IMR-90 (cell line): ENCODE data around the gene SCFD2. TPM values are rescaled to one million over a fixed set of nuclear protein-coding genes. Genes with fewer than 3 reads are reported as not detected.

Source experiments
- ATAC-seq: fragments of 200-7000 bp; cut with Tn5 transposase; 2 replicates; pipeline ENCODE4 v1.9.1; 2020; ENCODE audit warnings: low read depth, mild to moderate bottlenecking, moderate library complexity
- BruUV-seq: library from RNA; stranded (reverse); fragments of 400-500 nt; replicated peaks from 2 replicates; lab custom pipeline; 2021; lab: Mats Ljungman, UMichigan
- CTCF ChIA-PET: fragments of 300-600 bp; formaldehyde crosslinking; extraction: SDS; loops from one replicate; lab custom pipeline; 2021; ENCODE audit warnings: antibody characterized with exemption; lab: Yijun Ruan, JAX
- POLR2A ChIA-PET: fragments of 300-600 bp; sonication (Branson Sonifier 250); formaldehyde crosslinking; loops from one replicate; lab custom pipeline; 2022; ENCODE audit warnings: antibody characterized with exemption; ENCODE audit not compliant: unreplicated experiment; lab: Charles Lee
- DNase-seq: peaks from one replicate; pipeline ENCODE4 v3.0.0; 2013
- H2AFZ ChIP-seq: replicated peaks from 2 replicates; pipeline ENCODE3; 2013; ENCODE audit warnings: low read length, mild to moderate bottlenecking; ENCODE audit not compliant: poor library complexity
- H2AK5ac ChIP-seq: 2 replicates; pipeline ENCODE4 v1.6.1; 2013; ENCODE audit warnings: low read depth, low read length, inconsistent platforms
- H2AK9ac ChIP-seq: replicated peaks from 2 replicates; pipeline ENCODE3; 2013; ENCODE audit warnings: mild to moderate bottlenecking, low read depth, low read length, moderate library complexity; ENCODE audit not compliant: poor library complexity
- H2BK120ac ChIP-seq: 2 replicates; pipeline ENCODE4 v1.6.1; 2013; ENCODE audit warnings: low read depth, low read length, inconsistent platforms
- H2BK15ac ChIP-seq: 3 replicates; pipeline ENCODE4 v1.6.1; 2013; ENCODE audit warnings: low read depth, low read length, inconsistent platforms
- H2BK20ac ChIP-seq: 2 replicates; pipeline ENCODE4 v1.6.1; 2013; ENCODE audit warnings: low read depth, mild to moderate bottlenecking, inconsistent platforms, low read length, moderate library complexity
- H2BK5ac ChIP-seq: 2 replicates; pipeline ENCODE4 v1.6.1; 2013; ENCODE audit warnings: mild to moderate bottlenecking, low read depth, low read length, inconsistent platforms; ENCODE audit not compliant: poor library complexity, severe bottlenecking
- H3K14ac ChIP-seq: replicated peaks from 2 replicates; pipeline ENCODE4 v1.6.1; 2013; ENCODE audit warnings: low read depth, low read length, inconsistent platforms
- H3K18ac ChIP-seq: 2 replicates; pipeline ENCODE4 v1.6.1; 2013; ENCODE audit warnings: low read depth, low read length, control low read depth
- H3K23ac ChIP-seq: 2 replicates; pipeline ENCODE4 v1.6.1; 2013; ENCODE audit warnings: low read depth, low read length, inconsistent platforms
- H3K27ac ChIP-seq: 2 replicates; pipeline ENCODE4 v1.5.1; 2013; ENCODE audit warnings: mild to moderate bottlenecking, control low read depth, low read length; ENCODE audit not compliant: insufficient read depth
- H3K27me3 ChIP-seq: 2 replicates; pipeline ENCODE4 v1.6.1; 2013; ENCODE audit warnings: low read length; ENCODE audit not compliant: control insufficient read depth, insufficient read depth
- H3K36me3 ChIP-seq: 2 replicates; pipeline ENCODE4 v1.6.1; 2013; ENCODE audit warnings: low read length, mixed read lengths; ENCODE audit not compliant: control insufficient read depth, insufficient read depth
- H3K4ac ChIP-seq: 2 replicates; pipeline ENCODE4 v1.6.1; 2013; ENCODE audit warnings: low read depth, low read length, inconsistent platforms
- H3K4me1 ChIP-seq: 2 replicates; pipeline ENCODE4 v1.6.1; 2013; ENCODE audit warnings: low read length, mixed read lengths; ENCODE audit not compliant: control insufficient read depth, insufficient read depth
- H3K4me2 ChIP-seq: 2 replicates; pipeline ENCODE4 v1.6.1; 2013; ENCODE audit warnings: low read depth, mild to moderate bottlenecking, control low read depth, low read length, moderate library complexity
- H3K4me3 ChIP-seq: 2 replicates; pipeline ENCODE4 v1.5.1; 2013; ENCODE audit warnings: low read depth, mild to moderate bottlenecking, control low read depth, low read length, moderate library complexity; ENCODE audit not compliant: insufficient read depth
- H3K56ac ChIP-seq: 2 replicates; pipeline ENCODE4 v1.6.1; 2013; ENCODE audit warnings: low read length, inconsistent platforms; ENCODE audit not compliant: insufficient read depth; ENCODE audit errors: extremely low read depth
- H3K79me1 ChIP-seq, 2 experiments: 2 replicates each; pipeline ENCODE4 v1.6.1; 2013; ENCODE audit warnings: low read length in 2 of 2, inconsistent platforms in 1 of 2, low read depth in 1 of 2
- H3K9ac ChIP-seq: 2 replicates; pipeline ENCODE4 v1.6.1; 2013; ENCODE audit warnings: low read depth, low read length, control low read depth
- H3K9me1 ChIP-seq: 2 replicates; pipeline ENCODE4 v1.6.1; 2013; ENCODE audit warnings: low read length, inconsistent platforms; ENCODE audit not compliant: insufficient read depth
- H3K9me3 ChIP-seq: 2 replicates; pipeline ENCODE4 v1.6.1; 2013; ENCODE audit warnings: low read length; ENCODE audit not compliant: control insufficient read depth, insufficient read depth
- H4K20me1 ChIP-seq: 2 replicates; pipeline ENCODE4 v1.6.1; 2013; ENCODE audit warnings: low read length, inconsistent platforms; ENCODE audit not compliant: insufficient read depth
- H4K5ac ChIP-seq: 2 replicates; pipeline ENCODE4 v1.6.1; 2013; ENCODE audit warnings: mild to moderate bottlenecking, low read depth, low read length, control low read depth
- H4K8ac ChIP-seq, 2 experiments: 2 replicates each; pipeline ENCODE4 v1.6.1; 2013; ENCODE audit warnings: low read depth in 2 of 2, low read length in 2 of 2, control low read depth in 1 of 2, inconsistent platforms in 1 of 2
- H4K91ac ChIP-seq: 2 replicates; pipeline ENCODE4 v1.6.1; 2013; ENCODE audit warnings: low read depth, low read length, inconsistent platforms; ENCODE audit not compliant: insufficient read depth
- BHLHE40 ChIP-seq: fragments of 150-350 bp; IDR thresholded peaks from 2 replicates; pipeline ENCODE4 v1.6.1; 2016; ENCODE audit warnings: mild to moderate bottlenecking, low read depth, low read length
- CHD1 ChIP-seq: IDR thresholded peaks from 2 replicates; pipeline ENCODE4 v1.6.1; 2012; ENCODE audit warnings: low read depth, low read length, improper control_type of control experiment
- CTCF ChIP-seq: conservative IDR thresholded peaks from 2 replicates; pipeline ENCODE4 v1.5.1; 2012; ENCODE audit warnings: mild to moderate bottlenecking, low read depth, low read length, improper control_type of control experiment
- ELK1 ChIP-seq: fragments of 150-350 bp; IDR thresholded peaks from 2 replicates; pipeline ENCODE4 v1.6.1; 2016; ENCODE audit warnings: low read depth, mild to moderate bottlenecking, low read length, moderate library complexity, borderline replicate concordance
- FOS ChIP-seq: fragments of 150-350 bp; IDR thresholded peaks from 2 replicates; pipeline ENCODE4 v1.6.1; 2016; ENCODE audit warnings: low read depth, low read length
- MAFK ChIP-seq: IDR thresholded peaks from 2 replicates; pipeline ENCODE4 v1.6.1; 2012; ENCODE audit warnings: low read depth, low read length, improper control_type of control experiment
- MAZ ChIP-seq: IDR thresholded peaks from 2 replicates; pipeline ENCODE4 v1.6.1; 2012; ENCODE audit warnings: low read depth, mild to moderate bottlenecking, low read length, improper control_type of control experiment, moderate library complexity, borderline replicate concordance
- NFE2L2 ChIP-seq: fragments of 150-350 bp; IDR thresholded peaks from 2 replicates; pipeline ENCODE4 v1.6.1; 2016; ENCODE audit warnings: low read depth, mild to moderate bottlenecking, low read length
- RCOR1 ChIP-seq: IDR thresholded peaks from 2 replicates; pipeline ENCODE4 v1.6.1; 2012; ENCODE audit warnings: mild to moderate bottlenecking, low read length, improper control_type of control experiment; ENCODE audit not compliant: insufficient replicate concordance
- RFX5 ChIP-seq: IDR thresholded peaks from 2 replicates; pipeline ENCODE4 v1.8.0; 2012; ENCODE audit warnings: low read depth, mild to moderate bottlenecking, low read length, moderate library complexity
- USF2 ChIP-seq: fragments of 150-350 bp; IDR thresholded peaks from 2 replicates; pipeline ENCODE4 v1.6.1; 2017; ENCODE audit warnings: mild to moderate bottlenecking, antibody characterized with exemption, low read length, low read depth
- WGBS, 2 experiments: methylation state at CpG; one replicate each; pipeline versions ENCODE4 v1.1.5 to v1.1.7; 2013; ENCODE audit warnings: missing lambda C conversion rate in 2 of 2; ENCODE audit not compliant: insufficient read length in 1 of 2; ENCODE audit errors: extremely low coverage in 2 of 2; 5-methylcytosine and 5-hydroxymethylcytosine counted together
- dilution Hi-C: fragments of 300-500 bp; cut with HindIII; formaldehyde crosslinking; loops from one replicate; pipeline ENCODE4 v1.14.3; 2018; ENCODE audit warnings: low sequenced_read_pairs; ENCODE audit not compliant: unreplicated experiment
- in situ Hi-C: fragments of 300-500 bp; cut with MboI; formaldehyde crosslinking; loops from 3 replicates; pipeline ENCODE4 v1.14.3; 2019; ENCODE audit warnings: low sequenced_read_pairs, inconsistent platforms, mixed read lengths
- intact Hi-C: fragments of 100-400 bp; cut with micrococcal nuclease; formaldehyde crosslinking; loops from 2 replicates; pipeline ENCODE4 v1.10.0; 2022
- polyA plus RNA-seq, 3 experiments: library from polyadenylated mRNA; depleted of rRNA; stranded (reverse); fragments of >200 nt; gene quantifications; 2 replicates each; pipeline ENCODE4 v1.2.3, GENCODE V29; 2012; ENCODE audit warnings: low replicate concordance in 1 of 3
- total RNA-seq: library from RNA; depleted of rRNA; stranded (reverse); fragments of >200 nt; gene quantifications from 2 replicates; pipeline ENCODE4 v1.2.3, GENCODE V29; 2012

SCFD2 gene
- total and polyA plus RNA-seq, 2 of the 4 experiments (the other 2 are of a cell fraction): 18.9 to 62.4 TPM

GRCh38 chr4:52957835-52958631 lies 407.8 kb downstream of the SCFD2 start:
- Histone ChIP-seq H2BK20ac (peak overlapping the region; percentile 95), H3K9ac (no peak overlapping the region), H3K9me1 (peaks cover 22% of the 10 kb centered on the region), H3K14ac (peak overlapping the region; percentile 94), H3K36me3 (no peaks in the 10 kb centered on the region), H2AK9ac (peak overlapping the region; percentile 4), H3K9me3 (no peaks in the 10 kb centered on the region), H4K8ac (peak overlapping the region; percentile 57 to 91), H3K79me1 (peaks cover 0 to 11% of the 10 kb centered on the region in 2 experiments; a peak in 2 of 4 replicates), H4K5ac (peak overlapping the region; percentile 82), H3K4me1 (peaks cover 37% of the 10 kb centered on the region), H4K20me1 (no peaks in the 10 kb centered on the region), H4K91ac (peak overlapping the region; percentile 93), H3K4ac (peak overlapping the region; percentile 92), H2AK5ac (peak overlapping the region; percentile 83), H3K56ac (peak overlapping the region; percentile 68; the same call in 1 of the 2 replicates), H2BK120ac (peak overlapping the region; percentile 98), H3K4me3 (no peak overlapping the region), H2BK15ac (peak overlapping the region; percentile 95; the same call in 2 of the 3 replicates), H2AFZ (peak overlapping the region; percentile 6), H3K4me2 (peak overlapping the region; percentile 62), H3K18ac (peak overlapping the region; percentile 91), H3K27ac (peak overlapping the region; percentile 85), H3K23ac (peak overlapping the region; percentile 96), H3K27me3 (no peaks in the 10 kb centered on the region), H2BK5ac (peak overlapping the region; percentile 90)
- DNase-seq: peak; percentile 76
- no peak for TF ChIP-seq CTCF
- TF ChIP-seq RCOR1: no peak
- no peak for TF ChIP-seq BHLHE40
- no peak; the same call in 1 of the 2 replicates for TF ChIP-seq MAZ
- TF ChIP-seq USF2: no peak
- TF ChIP-seq ELK1: no peak
- no peak for TF ChIP-seq MAFK
- no peak for TF ChIP-seq NFE2L2
- no peak for TF ChIP-seq CHD1
- no peak for TF ChIP-seq RFX5
- TF ChIP-seq FOS: no peak
- in situ Hi-C loops (no loop called here), intact Hi-C loops (loop anchor here (5.0 kb wide), 3 partner anchors 46 to 96 kb away; partner anchors contain the start of gene RASL11B), dilution Hi-C loops (no loop called here)
- peak; percentile 52 for ATAC-seq
- no TSS peak for BruUV-seq
- POLR2A ChIA-PET: no interaction called here
- WGBS, 2 experiments: 20% methylated on average over 1 of the region's 12 CpGs; no CpG with 5 or more reads in 1 of the 2 experiments
- CTCF ChIA-PET: no interaction called here
